Stomach (tissue), 9 donors: ENCODE results near the gene PRRC1. TPM values are rescaled to one million over a fixed set of nuclear protein-coding genes. Genes with fewer than 3 reads are reported as not detected.

Source experiments
- DNase-seq, 2 donors: peaks; one replicate each; pipeline versions ENCODE4 v3.0.0 to v3.0.0-alpha.2; 2013 to 2019
- H3K27ac ChIP-seq, 5 donors: fragments of 200-600 bp in 4 of 5; sonication (generic) in 4 of 5; one replicate each; pipeline ENCODE4 v1.5.1; 2013 to 2019; ENCODE audit warnings: mild to moderate bottlenecking in 1 of 5, moderate library complexity in 1 of 5
- H3K27me3 ChIP-seq, 3 donors: fragments of 200-600 bp; sonication (generic); one replicate each; pipeline ENCODE4 v1.5.1; 2017 to 2019; ENCODE audit warnings: mixed run types in 1 of 3
- H3K36me3 ChIP-seq, 4 donors: fragments of 200-600 bp; sonication (generic); 1 replicate in 3 of 4; 2 replicates in 1 of 4; pipeline ENCODE4 v1.5.1; 2016 to 2019
- H3K4me1 ChIP-seq, 4 donors: fragments of 200-600 bp; sonication (generic); one replicate each; pipeline ENCODE4 v1.5.1; 2016 to 2019
- H3K4me3 ChIP-seq, 4 donors: fragments of 200-600 bp; sonication (generic) in 3 of 4; one replicate each; pipeline ENCODE4 v1.5.1; 2016 to 2019; ENCODE audit warnings: mild to moderate bottlenecking in 1 of 4
- H3K9me3 ChIP-seq, 4 donors: fragments of 200-600 bp; sonication (generic); one replicate each; pipeline ENCODE4 v1.5.1; 2016 to 2019
- EP300 ChIP-seq: sonication (generic); formaldehyde crosslinking; IDR thresholded peaks from one replicate; pipeline ENCODE4 v1.6.1; 2017; ENCODE audit warnings: antibody characterized with exemption
- POLR2A ChIP-seq, 4 donors: fragments of 450-650 bp; IDR thresholded peaks; one replicate each; pipeline ENCODE4 v1.6.1; 2016; ENCODE audit warnings: antibody characterized with exemption in 4 of 4, control low read depth in 2 of 4, mild to moderate bottlenecking in 1 of 4, moderate library complexity in 1 of 4
- POLR2AphosphoS5 ChIP-seq, 3 donors: sonication (generic); formaldehyde crosslinking; IDR thresholded peaks; one replicate each; pipeline ENCODE4 v1.6.1; 2016; ENCODE audit warnings: antibody characterized with exemption in 3 of 3
- WGBS, 5 donors: extraction: QIAGEN DNeasy Blood & Tissue Kit in 3 of 5; methylation state at CpG; one replicate each; pipeline versions ENCODE4 v1.1.5 to v1.1.7; 2013 to 2018; 5-methylcytosine and 5-hydroxymethylcytosine counted together
- intact Hi-C: fragments of 100-400 bp; cut with DNase I; formaldehyde crosslinking; loops from one replicate; pipeline ENCODE4 v1.15.1; 2023; ENCODE audit warnings: low total_unique reads
- polyA plus RNA-seq, 3 donors: library from polyadenylated mRNA; stranded (reverse); fragments of 200-250 nt; gene quantifications; one replicate each; pipeline ENCODE4 v1.2.3, GENCODE V29; 2013
- total RNA-seq, 5 donors: library from RNA; depleted of rRNA; stranded (reverse); fragments of >200 nt; gene quantifications; one replicate each; pipeline versions ENCODE4 v1.1.0 to v1.2.3, GENCODE V29; 2014 to 2016
- TF ChIP-seq, protein P1 (sequence below), 7 experiments: fragments of 450-650 bp in 4 of 7; fragments of 200-600 bp in 3 of 7; sonication (generic) in 3 of 7; IDR thresholded peaks; one replicate each; pipeline ENCODE4 v1.5.1; 2016 to 2019; ENCODE audit warnings: antibody characterized with exemption in 7 of 7, control low read depth in 2 of 7, mild to moderate bottlenecking in 1 of 7
- donor health status: healthy with polysubstance abuse.
- donor health status: Bipolar disorder and iron deficiency.
- donor health status: healthy.

PRRC1 gene
- total and polyA plus RNA-seq, 8 donors = 12.5 to 82.8 (median 30.5) TPM

DNA sequence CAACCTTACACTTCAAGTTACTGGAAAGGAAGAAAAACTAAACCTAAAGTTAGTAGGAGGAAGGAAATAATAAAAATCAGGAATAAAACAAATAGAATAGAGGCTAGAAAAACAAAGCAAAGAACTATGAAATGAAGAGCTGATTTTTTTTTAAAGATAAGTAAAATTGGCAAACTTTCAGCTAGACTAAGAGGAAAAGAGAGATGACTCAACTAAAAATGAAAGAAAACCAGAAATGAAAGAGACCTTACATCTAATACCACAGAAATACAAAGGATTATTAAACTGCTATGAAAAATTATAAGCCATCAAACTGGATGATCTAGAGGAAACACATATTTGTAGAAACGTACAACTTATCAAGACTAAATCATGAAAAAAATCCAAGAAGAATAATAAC is 60.0 kb downstream of the PRRC1 start:
- DNase-seq = no peak
- Histone ChIP-seq H3K27ac (no peak overlapping the region), H3K27me3 (no peaks in the 10 kb centered on the region), H3K4me1 (peaks cover 0 to 2% (median 0%) of the 10 kb centered on the region in 4 donors), H3K9me3 (peaks cover 0 to 22% (median 10%) of the 10 kb centered on the region in 4 donors), H3K4me3 (no peak overlapping the region), H3K36me3 (no peaks in the 10 kb centered on the region)
- TF ChIP-seq POLR2AphosphoS5 (IDR thresholded peaks at IDR 0.05) = no peak
- TF ChIP-seq EP300 = no peak
- no peak for TF ChIP-seq POLR2A (IDR thresholded peaks at IDR 0.05)
- TF ChIP-seq, protein P1, sequence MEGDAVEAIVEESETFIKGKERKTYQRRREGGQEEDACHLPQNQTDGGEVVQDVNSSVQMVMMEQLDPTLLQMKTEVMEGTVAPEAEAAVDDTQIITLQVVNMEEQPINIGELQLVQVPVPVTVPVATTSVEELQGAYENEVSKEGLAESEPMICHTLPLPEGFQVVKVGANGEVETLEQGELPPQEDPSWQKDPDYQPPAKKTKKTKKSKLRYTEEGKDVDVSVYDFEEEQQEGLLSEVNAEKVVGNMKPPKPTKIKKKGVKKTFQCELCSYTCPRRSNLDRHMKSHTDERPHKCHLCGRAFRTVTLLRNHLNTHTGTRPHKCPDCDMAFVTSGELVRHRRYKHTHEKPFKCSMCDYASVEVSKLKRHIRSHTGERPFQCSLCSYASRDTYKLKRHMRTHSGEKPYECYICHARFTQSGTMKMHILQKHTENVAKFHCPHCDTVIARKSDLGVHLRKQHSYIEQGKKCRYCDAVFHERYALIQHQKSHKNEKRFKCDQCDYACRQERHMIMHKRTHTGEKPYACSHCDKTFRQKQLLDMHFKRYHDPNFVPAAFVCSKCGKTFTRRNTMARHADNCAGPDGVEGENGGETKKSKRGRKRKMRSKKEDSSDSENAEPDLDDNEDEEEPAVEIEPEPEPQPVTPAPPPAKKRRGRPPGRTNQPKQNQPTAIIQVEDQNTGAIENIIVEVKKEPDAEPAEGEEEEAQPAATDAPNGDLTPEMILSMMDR (IDR thresholded peaks at IDR 0.05) = no peak
- 19 to 61% (median 45%) methylated on average over 1 of the region's 1 CpG for WGBS, 5 donors
- intact Hi-C loops = no loop called here

GRCh38 chr5:127580731-127581130 is 63.3 kb downstream of the PRRC1 start:
- Histone ChIP-seq H3K36me3 (no peaks in the 10 kb centered on the region), H3K27me3 (no peaks in the 10 kb centered on the region), H3K4me3 (no peak overlapping the region), H3K27ac (no peak overlapping the region), H3K9me3 (peaks cover 0 to 3% (median 1%) of the 10 kb centered on the region in 4 donors), H3K4me1 (no peaks in the 10 kb centered on the region)
- TF ChIP-seq POLR2AphosphoS5 (IDR thresholded peaks at IDR 0.05) = no peak
- no peak for TF ChIP-seq EP300
- intact Hi-C loops = no loop called here
- WGBS, 5 donors = 86 to 94% (median 91%) methylated on average over 2 of the region's 2 CpGs
- DNase-seq = no peak

DNA sequence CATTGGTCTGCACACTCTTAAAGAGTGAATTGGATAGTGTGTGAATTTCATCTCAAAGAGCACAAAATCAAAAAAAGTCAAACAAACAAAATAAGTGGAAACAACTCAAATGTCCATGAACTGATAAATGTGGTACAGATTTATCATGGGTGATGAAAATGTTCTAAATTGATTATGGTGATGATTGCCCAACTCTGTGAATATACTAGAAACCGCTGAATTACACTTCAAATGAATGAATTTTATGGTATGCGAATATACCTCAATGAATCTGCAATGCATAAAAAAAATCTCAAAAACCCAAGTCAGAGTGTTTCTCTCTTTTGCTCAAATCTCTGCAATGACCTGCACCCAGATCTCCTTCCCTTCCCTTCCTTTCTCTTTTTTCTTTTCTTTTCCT is 64.0 kb downstream of the PRRC1 start:
- no peaks in the 10 kb centered on the region for H3K27me3 ChIP-seq
- intact Hi-C loops = no loop called here
- TF ChIP-seq POLR2AphosphoS5 (IDR thresholded peaks at IDR 0.05) (no peak), POLR2A (IDR thresholded peaks at IDR 0.05) (no peak), EP300 (no peak)
- TF ChIP-seq, protein P1 (IDR thresholded peaks at IDR 0.05) = no peak
- DNase-seq = no peak
- no peaks in the 10 kb centered on the region for H3K9me3 ChIP-seq
- H3K36me3 ChIP-seq = no peaks in the 10 kb centered on the region
- H3K4me3 ChIP-seq = no peak overlapping the region
- WGBS, 5 donors = 93 to 96% (median 94%) methylated on average over 2 of the region's 2 CpGs
- no peak overlapping the region for H3K27ac ChIP-seq
- H3K4me1 ChIP-seq = no peaks in the 10 kb centered on the region

- no peaks in the 10 kb centered on the region for H3K27me3 ChIP-seq
These were observed 65.4 kb downstream of the PRRC1 start for GRCh38 chr5:127582773-127583370.

DNA sequence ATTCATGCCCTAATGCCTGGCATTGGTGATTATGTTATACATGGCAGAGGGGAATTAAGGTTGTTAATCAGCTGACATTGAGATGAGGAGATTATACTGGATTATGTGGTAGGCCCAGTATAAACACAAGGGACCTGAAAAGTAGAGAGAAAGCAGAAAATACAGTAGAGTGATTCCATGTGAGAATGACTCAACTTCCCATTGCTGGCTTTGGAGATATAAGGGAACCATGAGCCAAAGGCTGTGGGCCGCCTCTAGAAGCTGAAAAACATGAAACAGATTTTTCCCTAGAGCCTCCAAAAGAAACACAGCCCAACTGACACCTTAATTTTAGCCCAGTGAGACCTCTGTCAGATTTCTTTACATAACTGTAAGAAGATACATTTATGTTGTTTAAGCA is 66.4 kb downstream of the PRRC1 start:
- no peaks in the 10 kb centered on the region for H3K27me3 ChIP-seq
- DNase-seq = no peak
- H3K4me1 ChIP-seq = no peaks in the 10 kb centered on the region
- intact Hi-C loops = no loop called here
- no peak overlapping the region for H3K27ac ChIP-seq
- H3K4me3 ChIP-seq = no peak overlapping the region
- TF ChIP-seq POLR2AphosphoS5 (IDR thresholded peaks at IDR 0.05) = no peak
- TF ChIP-seq, protein P1 (IDR thresholded peaks at IDR 0.05) = no peak
- no peak for TF ChIP-seq POLR2A (IDR thresholded peaks at IDR 0.05)
- WGBS, 5 donors = 79 to 100% (median 90%) methylated on average over 1 of the region's 1 CpG
- H3K9me3 ChIP-seq = no peaks in the 10 kb centered on the region
- no peaks in the 10 kb centered on the region for H3K36me3 ChIP-seq

More at GRCh38 chr5:127582773-127583370, 65.4 kb downstream of the PRRC1 start:
- H3K4me1 ChIP-seq = no peaks in the 10 kb centered on the region
- no peak overlapping the region for H3K4me3 ChIP-seq
- TF ChIP-seq POLR2AphosphoS5 (IDR thresholded peaks at IDR 0.05) (no peak), POLR2A (IDR thresholded peaks at IDR 0.05) (no peak), EP300 (no peak)
- TF ChIP-seq, protein P1 (IDR thresholded peaks at IDR 0.05) = no peak
- 64 to 81% (median 77%) methylated on average over 3 of the region's 3 CpGs for WGBS, 5 donors
- DNase-seq = no peak
- no peaks in the 10 kb centered on the region for H3K36me3 ChIP-seq
- no peaks in the 10 kb centered on the region for H3K9me3 ChIP-seq
- no peak overlapping the region for H3K27ac ChIP-seq
- intact Hi-C loops = no loop called here
